K562 (cell line): Measurements from ENCODE around the gene CACNG5. TPM values are rescaled to one million over a fixed set of nuclear protein-coding genes. Genes with fewer than 3 reads are reported as not detected.

Experiments used
- ATAC-seq: fragments of 200-7000 bp; cut with Tn5 transposase; 3 replicates; pipeline ENCODE4 v1.9.1; 2020; ENCODE audit warnings: moderate library complexity
- BruUV-seq: library from RNA; stranded (reverse); fragments of 400-500 nt; replicated peaks from 2 replicates; lab custom pipeline; 2021; lab: Mats Ljungman, UMichigan
- CTCF ChIA-PET: fragments of 300-600 bp; formaldehyde crosslinking; extraction: SDS; loops from one replicate; lab custom pipeline; 2021; ENCODE audit warnings: low intra/inter-chr PET ratio; lab: Yijun Ruan, JAX
- POLR2A ChIA-PET: fragments of 300-600, 350-650 bp; sonication (Branson Sonifier 250); formaldehyde crosslinking; extraction: SDS; loops from one replicate; lab custom pipeline; 2021; ENCODE audit warnings: antibody characterized with exemption, inconsistent platforms; lab: Yijun Ruan, JAX
- DNase-seq, 4 experiments: peaks; one replicate each; pipeline versions ENCODE4 v3.0.0 to v3.0.0-alpha.2; 2011 to 2018; ENCODE audit warnings: low spot score in 3 of 4, mixed read lengths in 3 of 4; ENCODE audit errors: extremely low read depth in 1 of 4
- FAIRE-seq: peaks from 2 replicates; lab custom pipeline; 2011; peaks lifted over from hg19 to GRCh38; lab: Jason Lieb, UNC
- H2AFZ ChIP-seq: 2 replicates; pipeline ENCODE4 v1.6.0; 2011; ENCODE audit warnings: low read depth, low read length, control low read depth, inconsistent platforms
- H3K27ac ChIP-seq: fragments of 200-600 bp; 3 replicates; pipeline ENCODE4 v1.8.0; 2011; ENCODE audit warnings: low read depth, mild to moderate bottlenecking, control low read depth, inconsistent platforms, low read length, moderate library complexity, mixed read lengths; ENCODE audit errors: extremely low read depth
- H3K27me3 ChIP-seq, 2 experiments: fragments of 300-600 bp in 1 of 2; 2 replicates in 1 of 2; 3 replicates in 1 of 2; pipeline versions ENCODE4 v1.6.0 to v1.8.0; 2011; ENCODE audit warnings: inconsistent platforms in 2 of 2, low read length in 2 of 2, mild to moderate bottlenecking in 1 of 2, mixed read lengths in 1 of 2, moderate library complexity in 1 of 2; ENCODE audit not compliant: control insufficient read depth in 2 of 2, insufficient read depth in 2 of 2
- H3K36me3 ChIP-seq: fragments of 300-600 bp; 3 replicates; pipeline ENCODE4 v1.8.0; 2011; ENCODE audit warnings: mild to moderate bottlenecking, low read length, inconsistent platforms; ENCODE audit not compliant: control insufficient read depth, insufficient read depth
- H3K4me1 ChIP-seq, 2 experiments: fragments of 200-600 bp in 1 of 2; replicated peaks in 1 of 2; 2 replicates in 1 of 2; 3 replicates in 1 of 2; pipeline versions ENCODE4 v1.5.1 to v1.8.0; 2011; ENCODE audit warnings: inconsistent platforms in 2 of 2, low read length in 2 of 2, mild to moderate bottlenecking in 1 of 2, mixed read lengths in 1 of 2, moderate library complexity in 1 of 2; ENCODE audit not compliant: control insufficient read depth in 2 of 2, insufficient read depth in 2 of 2
- H3K4me2 ChIP-seq: 2 replicates; pipeline ENCODE4 v1.6.1; 2011; ENCODE audit warnings: low read length, control low read depth, inconsistent platforms, mixed read lengths; ENCODE audit not compliant: insufficient read depth
- H3K4me3 ChIP-seq: fragments of 200-600 bp; sonication (generic), shearing (Covaris generic); 2 replicates; pipeline ENCODE4 v1.5.1; 2016; ENCODE audit warnings: control low read depth, inconsistent platforms
- H3K79me2 ChIP-seq: fragments of 200-600 bp; 3 replicates; pipeline ENCODE4 v1.8.0; 2011; ENCODE audit warnings: low read length, inconsistent platforms; ENCODE audit not compliant: control insufficient read depth, insufficient read depth
- H3K9ac ChIP-seq, 2 experiments: 2 replicates each; pipeline versions ENCODE4 v1.6.0 to v1.6.1; 2011; ENCODE audit warnings: low read depth in 2 of 2, low read length in 2 of 2, control low read depth in 1 of 2, inconsistent platforms in 1 of 2, mild to moderate bottlenecking in 1 of 2, mixed read lengths in 1 of 2; ENCODE audit not compliant: insufficient read depth in 1 of 2
- H3K9me1 ChIP-seq: one replicate; pipeline ENCODE4 v1.6.0; 2011; ENCODE audit warnings: inconsistent platforms, mild to moderate bottlenecking, low read length, moderate library complexity; ENCODE audit not compliant: control insufficient read depth, insufficient read depth
- H3K9me3 ChIP-seq: replicated peaks from 2 replicates; pipeline ENCODE4 v1.5.1; 2011; ENCODE audit warnings: low read depth, low read length, inconsistent platforms; ENCODE audit not compliant: control insufficient read depth, insufficient read depth
- H4K20me1 ChIP-seq: replicated peaks from 2 replicates; pipeline ENCODE4 v1.6.1; 2011; ENCODE audit warnings: low read length, inconsistent platforms, mixed read lengths; ENCODE audit not compliant: control insufficient read depth, insufficient read depth
- EHMT2 ChIP-seq: fragments of 450-650 bp; IDR thresholded peaks from 2 replicates; pipeline ENCODE4 v1.6.1; 2018; ENCODE audit warnings: antibody characterized with exemption
- HIVEP1 ChIP-seq: fragments of 250-450 bp; sonication (Bioruptor Pico); IDR thresholded peaks from 2 replicates; pipeline ENCODE4 v1.4.0; 2020; ENCODE audit warnings: mild to moderate bottlenecking
- NR2F6 ChIP-seq: fragments of 450-650 bp; formaldehyde crosslinking; IDR thresholded peaks from 2 replicates; pipeline ENCODE4 v1.4.0; 2020; ENCODE audit warnings: mild to moderate bottlenecking
- RAD21 ChIP-seq, 2 experiments: fragments of 250-450 bp in 1 of 2; fragments of 450-650 bp in 1 of 2; sonication (Bioruptor Pico) in 1 of 2; formaldehyde crosslinking in 1 of 2; IDR thresholded peaks in 1 of 2; conservative IDR thresholded peaks in 1 of 2; 2 replicates each; pipeline versions ENCODE4 v1.4.0 to v1.8.0; 2020 to 2022; ENCODE audit warnings: mild to moderate bottlenecking in 2 of 2, moderate library complexity in 1 of 2
- ZNF282 ChIP-seq: sonication (generic); formaldehyde crosslinking; IDR thresholded peaks from 2 replicates; pipeline ENCODE4 v1.8.1; 2023; ENCODE audit warnings: missing genetic modification reagents
- WGBS: fragments of 100-300 bp; shearing (Covaris generic); methylation state at CpG from one replicate; pipeline ENCODE4 v1.1.6; 2016; ENCODE audit warnings: low coverage, mixed read lengths; ENCODE audit not compliant: insufficient coverage; ENCODE audit errors: missing lambda C conversion rate; 5-methylcytosine and 5-hydroxymethylcytosine counted together
- in situ Hi-C: fragments of 300-500 bp; cut with MboI; formaldehyde crosslinking; loops from 4 replicates; pipeline ENCODE4 v1.15.0; 2018; ENCODE audit warnings: inconsistent platforms, mixed read lengths
- intact Hi-C: fragments of 100-400 bp; cut with micrococcal nuclease; formaldehyde crosslinking; loops from 2 replicates; pipeline ENCODE4 v1.14.2; 2022
- polyA plus RNA-seq, 8 experiments: library from polyadenylated mRNA; depleted of rRNA in 4 of 8; stranded (reverse) in 5 of 8; unstranded in 3 of 8; fragments of >200 nt; fragmentation: Nextera tagmentation in 2 of 8; fragmentation: Illumina TruSeq in 1 of 8; extraction: Ambion mirVana in 2 of 8; extraction: Trizol in 1 of 8; gene quantifications; 2 replicates each; pipeline versions ENCODE4 v1.2.1 to v1.2.3, GENCODE V29; 2011 to 2014; ENCODE audit warnings: inconsistent platforms in 1 of 8, missing spikeins in 1 of 8
- total RNA-seq, 7 experiments: library from RNA; depleted of rRNA in 6 of 7; stranded (reverse); fragments of >200 nt in 6 of 7; fragmentation: Illumina TruSeq in 2 of 7; extraction: Trizol in 2 of 7; gene quantifications; 2 replicates each; pipeline versions ENCODE4 v1.2.1 to v1.2.3, GENCODE V29; 2011 to 2021; ENCODE audit warnings: low replicate concordance in 1 of 7
- TF ChIP-seq, protein P1 (sequence below): fragments of 250-450 bp; sonication (Bioruptor Pico); IDR thresholded peaks from 2 replicates; pipeline ENCODE4 v1.4.0; 2020
- TF ChIP-seq, protein P2 (sequence below): sonication (generic); formaldehyde crosslinking; IDR thresholded peaks from 2 replicates; pipeline ENCODE4 v1.8.0; 2023; ENCODE audit warnings: mild to moderate bottlenecking, missing genetic modification reagents

The CACNG5 gene
- total and polyA plus RNA-seq, 9 of the 15 experiments (the other 6 are each of a cell fraction or from before 2014, with no cell fraction given) = not detected

DNA sequence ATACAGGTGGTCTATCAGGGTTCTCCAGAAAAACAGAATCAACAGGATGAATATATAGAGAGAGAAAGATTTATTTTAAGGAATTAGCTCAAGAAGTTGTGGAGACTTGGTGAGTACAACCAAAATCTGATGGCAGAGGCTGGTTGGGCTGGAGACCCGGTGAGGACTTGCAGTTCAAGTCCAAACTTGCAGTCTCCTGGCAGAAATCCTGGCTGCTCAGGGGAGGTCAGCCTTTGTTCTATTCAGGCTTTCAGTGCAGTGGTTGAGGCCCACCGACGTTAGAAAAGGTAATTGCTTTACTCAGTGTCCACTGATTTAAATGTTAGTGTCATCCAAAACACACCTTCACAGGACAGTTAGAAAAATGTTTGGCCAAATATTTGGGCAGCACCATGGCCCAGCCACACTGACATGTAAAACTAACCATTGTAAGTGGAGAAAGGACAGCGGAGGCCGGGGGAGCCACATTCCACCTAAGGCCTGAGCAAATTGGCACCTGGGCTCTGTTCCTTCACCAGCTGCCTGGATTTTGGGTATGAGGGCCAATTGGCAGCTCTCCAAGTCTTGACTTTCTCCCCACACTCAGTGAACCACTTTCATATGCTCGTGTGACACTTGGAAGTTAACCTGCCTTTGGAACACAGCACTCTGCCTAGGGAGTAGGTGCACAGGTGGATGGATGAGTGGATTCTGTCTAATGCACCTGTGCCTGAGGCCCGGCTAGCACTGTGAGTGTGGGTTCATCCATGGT is 54.7 kb downstream of the CACNG5 start:
- Histone ChIP-seq H3K4me3 (no peak overlapping the region), H3K27ac (no peak overlapping the region), H2AFZ (no peak overlapping the region), H3K9me3 (no peaks in the 10 kb centered on the region), H4K20me1 (no peaks in the 10 kb centered on the region), H3K27me3 (peaks cover 8 to 33% of the 10 kb centered on the region in 2 experiments; a peak in 4 of 5 replicates), H3K4me2 (no peak overlapping the region), H3K36me3 (no peaks in the 10 kb centered on the region), H3K9ac (no peak overlapping the region)
- intact Hi-C loops = no loop called here
- CTCF ChIA-PET = no interaction called here
- WGBS = 0% methylated on average over 7 of the region's 7 CpGs
- no peak for ATAC-seq
- TF ChIP-seq EHMT2 (no peak), ZNF282 (CRISPR knock-in tag) (no peak), NR2F6 (CRISPR knock-in tag) (no peak), RAD21 (CRISPR knock-in tag; conservative IDR thresholded peaks at IDR 0.05 in 1 of 2, IDR thresholded peaks at IDR 0.05 in 1 of 2) (no peak), HIVEP1 (no peak)
- TF ChIP-seq, protein P1, sequence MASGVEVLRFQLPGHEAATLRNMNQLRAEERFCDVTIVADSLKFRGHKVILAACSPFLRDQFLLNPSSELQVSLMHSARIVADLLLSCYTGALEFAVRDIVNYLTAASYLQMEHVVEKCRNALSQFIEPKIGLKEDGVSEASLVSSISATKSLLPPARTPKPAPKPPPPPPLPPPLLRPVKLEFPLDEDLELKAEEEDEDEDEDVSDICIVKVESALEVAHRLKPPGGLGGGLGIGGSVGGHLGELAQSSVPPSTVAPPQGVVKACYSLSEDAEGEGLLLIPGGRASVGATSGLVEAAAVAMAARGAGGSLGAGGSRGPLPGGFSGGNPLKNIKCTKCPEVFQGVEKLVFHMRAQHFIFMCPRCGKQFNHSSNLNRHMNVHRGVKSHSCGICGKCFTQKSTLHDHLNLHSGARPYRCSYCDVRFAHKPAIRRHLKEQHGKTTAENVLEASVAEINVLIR (CRISPR knock-in tag) = no peak
- TF ChIP-seq, protein P2, sequence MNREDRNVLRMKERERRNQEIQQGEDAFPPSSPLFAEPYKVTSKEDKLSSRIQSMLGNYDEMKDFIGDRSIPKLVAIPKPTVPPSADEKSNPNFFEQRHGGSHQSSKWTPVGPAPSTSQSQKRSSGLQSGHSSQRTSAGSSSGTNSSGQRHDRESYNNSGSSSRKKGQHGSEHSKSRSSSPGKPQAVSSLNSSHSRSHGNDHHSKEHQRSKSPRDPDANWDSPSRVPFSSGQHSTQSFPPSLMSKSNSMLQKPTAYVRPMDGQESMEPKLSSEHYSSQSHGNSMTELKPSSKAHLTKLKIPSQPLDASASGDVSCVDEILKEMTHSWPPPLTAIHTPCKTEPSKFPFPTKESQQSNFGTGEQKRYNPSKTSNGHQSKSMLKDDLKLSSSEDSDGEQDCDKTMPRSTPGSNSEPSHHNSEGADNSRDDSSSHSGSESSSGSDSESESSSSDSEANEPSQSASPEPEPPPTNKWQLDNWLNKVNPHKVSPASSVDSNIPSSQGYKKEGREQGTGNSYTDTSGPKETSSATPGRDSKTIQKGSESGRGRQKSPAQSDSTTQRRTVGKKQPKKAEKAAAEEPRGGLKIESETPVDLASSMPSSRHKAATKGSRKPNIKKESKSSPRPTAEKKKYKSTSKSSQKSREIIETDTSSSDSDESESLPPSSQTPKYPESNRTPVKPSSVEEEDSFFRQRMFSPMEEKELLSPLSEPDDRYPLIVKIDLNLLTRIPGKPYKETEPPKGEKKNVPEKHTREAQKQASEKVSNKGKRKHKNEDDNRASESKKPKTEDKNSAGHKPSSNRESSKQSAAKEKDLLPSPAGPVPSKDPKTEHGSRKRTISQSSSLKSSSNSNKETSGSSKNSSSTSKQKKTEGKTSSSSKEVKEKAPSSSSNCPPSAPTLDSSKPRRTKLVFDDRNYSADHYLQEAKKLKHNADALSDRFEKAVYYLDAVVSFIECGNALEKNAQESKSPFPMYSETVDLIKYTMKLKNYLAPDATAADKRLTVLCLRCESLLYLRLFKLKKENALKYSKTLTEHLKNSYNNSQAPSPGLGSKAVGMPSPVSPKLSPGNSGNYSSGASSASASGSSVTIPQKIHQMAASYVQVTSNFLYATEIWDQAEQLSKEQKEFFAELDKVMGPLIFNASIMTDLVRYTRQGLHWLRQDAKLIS (CRISPR knock-in tag) = no peak
- TF ChIP-seq, all 486 proteins: peak for 0
- Histone ChIP-seq H3K79me2 (no peaks in the 10 kb centered on the region), H3K9me1 (no peaks in the 10 kb centered on the region), H3K4me1 (no peaks in the 10 kb centered on the region)
- DNase-seq = no peak
- POLR2A ChIA-PET = interaction anchor here (0.6 kb wide), 1 partner anchor 43 kb away, joined by 3 read pairs; no protein-coding TSS in a partner anchor
- in situ Hi-C loops = no loop called here
- BruUV-seq = no TSS peak
- no peak for FAIRE-seq
